Measurements from ENCODE around the gene CHSY1.
"Not testable (repeated sequence)": the region's sequence is repeated elsewhere in the genome, so short reads cannot be mapped to it uniquely, and the experiment has no call there.

The CHSY1 gene

DNA sequence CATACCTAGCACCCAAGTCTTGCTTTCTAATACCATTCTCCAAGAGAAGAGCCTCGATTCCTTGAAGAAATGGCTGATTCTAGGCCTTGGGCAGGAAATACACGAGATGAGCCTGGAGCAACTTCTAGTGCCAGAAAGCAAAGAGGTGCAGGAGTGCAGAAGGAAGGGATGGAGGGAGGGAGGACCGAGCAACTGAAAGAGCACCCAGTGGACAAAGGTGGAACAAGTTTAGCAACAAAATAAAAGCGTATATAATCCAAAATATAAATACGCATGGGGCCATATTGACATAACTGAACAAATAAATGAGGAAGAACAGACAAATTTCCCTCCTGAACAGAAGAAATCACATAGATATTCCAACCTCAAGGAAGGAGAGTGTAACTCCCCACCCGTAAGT is 34.4 kb downstream of the CHSY1 start:
- DNase-seq (ENCODE audit: low read depth) = no peak
- no peak overlapping the region for H3K4me3 ChIP-seq (ENCODE audit: low read length)
- TF ChIP-seq, protein P1, sequence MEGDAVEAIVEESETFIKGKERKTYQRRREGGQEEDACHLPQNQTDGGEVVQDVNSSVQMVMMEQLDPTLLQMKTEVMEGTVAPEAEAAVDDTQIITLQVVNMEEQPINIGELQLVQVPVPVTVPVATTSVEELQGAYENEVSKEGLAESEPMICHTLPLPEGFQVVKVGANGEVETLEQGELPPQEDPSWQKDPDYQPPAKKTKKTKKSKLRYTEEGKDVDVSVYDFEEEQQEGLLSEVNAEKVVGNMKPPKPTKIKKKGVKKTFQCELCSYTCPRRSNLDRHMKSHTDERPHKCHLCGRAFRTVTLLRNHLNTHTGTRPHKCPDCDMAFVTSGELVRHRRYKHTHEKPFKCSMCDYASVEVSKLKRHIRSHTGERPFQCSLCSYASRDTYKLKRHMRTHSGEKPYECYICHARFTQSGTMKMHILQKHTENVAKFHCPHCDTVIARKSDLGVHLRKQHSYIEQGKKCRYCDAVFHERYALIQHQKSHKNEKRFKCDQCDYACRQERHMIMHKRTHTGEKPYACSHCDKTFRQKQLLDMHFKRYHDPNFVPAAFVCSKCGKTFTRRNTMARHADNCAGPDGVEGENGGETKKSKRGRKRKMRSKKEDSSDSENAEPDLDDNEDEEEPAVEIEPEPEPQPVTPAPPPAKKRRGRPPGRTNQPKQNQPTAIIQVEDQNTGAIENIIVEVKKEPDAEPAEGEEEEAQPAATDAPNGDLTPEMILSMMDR (IDR thresholded peaks at IDR 0.05; ENCODE audit: insufficient read depth, low read depth, low read length, missing control alignments) = peak; percentile 7

GRCh38 chr15:101216100-101216499 is 35.7 kb downstream of the CHSY1 start:
- H3K4me3 ChIP-seq (ENCODE audit: low read length) = no peak overlapping the region
- no peak for DNase-seq (ENCODE audit: low read depth)
- TF ChIP-seq, protein P1 (IDR thresholded peaks at IDR 0.05; ENCODE audit: insufficient read depth, low read depth, low read length, missing control alignments) = no peak

DNA sequence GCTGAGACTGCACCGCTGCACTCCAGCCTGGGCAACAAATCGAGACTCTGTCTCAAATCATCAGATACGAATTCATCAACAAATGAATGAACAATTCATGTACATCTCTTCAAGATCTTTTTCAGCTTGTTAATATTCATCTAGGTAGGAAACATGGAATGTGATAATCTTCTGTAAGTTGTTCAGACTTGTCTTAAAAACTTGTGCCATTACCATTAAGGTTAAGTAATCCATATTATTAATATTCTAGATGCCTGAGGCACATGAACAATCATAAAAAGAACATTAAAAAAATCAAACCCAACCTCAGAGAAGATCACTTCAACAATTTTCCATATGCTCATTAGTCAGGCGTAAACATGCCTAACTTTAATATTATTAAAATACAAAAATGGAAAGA is 36.2 kb downstream of the CHSY1 start:
- no peak overlapping the region for H3K4me3 ChIP-seq (ENCODE audit: low read length)
- peak; percentile 59 for DNase-seq (ENCODE audit: low read depth)
- TF ChIP-seq, protein P1 (IDR thresholded peaks at IDR 0.05; ENCODE audit: insufficient read depth, low read depth, low read length, missing control alignments) = no peak

GRCh38 chr15:101214435-101215097 is 37.3 kb downstream of the CHSY1 start:
- H3K4me3 ChIP-seq (ENCODE audit: low read length) = not testable (repeated sequence)

DNA sequence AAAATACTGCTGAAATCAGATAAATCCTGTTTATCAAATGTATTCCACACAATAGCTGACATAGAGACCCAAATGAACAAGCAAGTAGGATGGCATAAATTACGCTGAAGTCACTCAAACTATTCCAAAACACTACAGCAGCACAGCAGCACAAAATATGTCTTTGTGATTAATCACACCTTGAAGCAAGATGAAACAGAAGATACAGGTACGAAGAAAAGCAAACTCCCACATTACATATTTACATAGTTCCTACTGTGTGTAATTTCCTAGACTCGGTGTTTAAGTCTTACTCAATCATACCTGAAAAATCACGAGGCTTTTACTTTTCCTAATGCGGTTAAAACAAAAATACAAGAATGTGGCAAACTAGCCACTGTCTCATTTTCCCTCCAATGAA is 38.3 kb downstream of the CHSY1 start:
- peak; percentile 58 for DNase-seq (ENCODE audit: low read depth)
- TF ChIP-seq, protein P1 (IDR thresholded peaks at IDR 0.05; ENCODE audit: insufficient read depth, low read depth, low read length, missing control alignments) = no peak
- H3K4me3 ChIP-seq (ENCODE audit: low read length) = no peak overlapping the region

More at GRCh38 chr15:101214435-101215097, 37.3 kb downstream of the CHSY1 start:
- DNase-seq (ENCODE audit: low read depth) = not testable (repeated sequence)

- no peak for DNase-seq (ENCODE audit: low read depth)
- TF ChIP-seq, protein P1 (IDR thresholded peaks at IDR 0.05; ENCODE audit: insufficient read depth, low read depth, low read length, missing control alignments) = no peak
- H3K4me3 ChIP-seq (ENCODE audit: low read length) = no peak overlapping the region
Measured at GRCh38 chr15:101213147-101213546, 38.7 kb downstream of the CHSY1 start.

- no peak overlapping the region for H3K4me3 ChIP-seq (ENCODE audit: low read length)
- no peak for DNase-seq (ENCODE audit: low read depth)
- TF ChIP-seq, protein P1 (IDR thresholded peaks at IDR 0.05; ENCODE audit: insufficient read depth, low read depth, low read length, missing control alignments) = no peak
Measured at GRCh38 chr15:101211897-101212296, 40.0 kb downstream of the CHSY1 start.
